Sigmoid colon (tissue), 4 donors: ENCODE measurements around the gene COL5A1.

ENCODE experiments used
- POLR2A ChIP-seq, 2 donors: fragments of 450-650 bp; IDR thresholded peaks; one replicate each; pipeline ENCODE4 v1.6.1; 2016; ENCODE audit warnings: antibody characterized with exemption in 2 of 2, mild to moderate bottlenecking in 2 of 2, moderate library complexity in 2 of 2
- POLR2AphosphoS5 ChIP-seq, 4 donors: sonication (generic); formaldehyde crosslinking; IDR thresholded peaks; one replicate each; pipeline ENCODE4 v1.6.1; 2017; ENCODE audit warnings: antibody characterized with exemption in 4 of 4
- TF ChIP-seq, protein P1 (sequence below), 4 experiments: fragments of 450-650 bp in 3 of 4; fragments of 200-600 bp in 1 of 4; IDR thresholded peaks; one replicate each; pipeline ENCODE4 v1.5.1; 2016 to 2019; ENCODE audit warnings: antibody characterized with exemption in 4 of 4, mild to moderate bottlenecking in 3 of 4, moderate library complexity in 2 of 4

GRCh38 chr9:134747951-134748489 is 106.4 kb downstream of the COL5A1 start:
- TF ChIP-seq, protein P1, sequence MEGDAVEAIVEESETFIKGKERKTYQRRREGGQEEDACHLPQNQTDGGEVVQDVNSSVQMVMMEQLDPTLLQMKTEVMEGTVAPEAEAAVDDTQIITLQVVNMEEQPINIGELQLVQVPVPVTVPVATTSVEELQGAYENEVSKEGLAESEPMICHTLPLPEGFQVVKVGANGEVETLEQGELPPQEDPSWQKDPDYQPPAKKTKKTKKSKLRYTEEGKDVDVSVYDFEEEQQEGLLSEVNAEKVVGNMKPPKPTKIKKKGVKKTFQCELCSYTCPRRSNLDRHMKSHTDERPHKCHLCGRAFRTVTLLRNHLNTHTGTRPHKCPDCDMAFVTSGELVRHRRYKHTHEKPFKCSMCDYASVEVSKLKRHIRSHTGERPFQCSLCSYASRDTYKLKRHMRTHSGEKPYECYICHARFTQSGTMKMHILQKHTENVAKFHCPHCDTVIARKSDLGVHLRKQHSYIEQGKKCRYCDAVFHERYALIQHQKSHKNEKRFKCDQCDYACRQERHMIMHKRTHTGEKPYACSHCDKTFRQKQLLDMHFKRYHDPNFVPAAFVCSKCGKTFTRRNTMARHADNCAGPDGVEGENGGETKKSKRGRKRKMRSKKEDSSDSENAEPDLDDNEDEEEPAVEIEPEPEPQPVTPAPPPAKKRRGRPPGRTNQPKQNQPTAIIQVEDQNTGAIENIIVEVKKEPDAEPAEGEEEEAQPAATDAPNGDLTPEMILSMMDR (IDR thresholded peaks at IDR 0.05) = no peak
- TF ChIP-seq POLR2AphosphoS5 (IDR thresholded peaks at IDR 0.05) (no peak), POLR2A (IDR thresholded peaks at IDR 0.05) (no peak)
